Kidney tubule cell (primary cell): ENCODE measurements around the gene RAB4B.
"Not testable (repeated sequence)": the region's sequence is repeated elsewhere in the genome, so short reads cannot be mapped to it uniquely, and the experiment has no call there.

ENCODE experiments used
- DNase-seq: peaks from one replicate; pipeline ENCODE4 v3.0.0-alpha.2; 2018; ENCODE audit warnings: low spot score

RAB4B gene

DNA sequence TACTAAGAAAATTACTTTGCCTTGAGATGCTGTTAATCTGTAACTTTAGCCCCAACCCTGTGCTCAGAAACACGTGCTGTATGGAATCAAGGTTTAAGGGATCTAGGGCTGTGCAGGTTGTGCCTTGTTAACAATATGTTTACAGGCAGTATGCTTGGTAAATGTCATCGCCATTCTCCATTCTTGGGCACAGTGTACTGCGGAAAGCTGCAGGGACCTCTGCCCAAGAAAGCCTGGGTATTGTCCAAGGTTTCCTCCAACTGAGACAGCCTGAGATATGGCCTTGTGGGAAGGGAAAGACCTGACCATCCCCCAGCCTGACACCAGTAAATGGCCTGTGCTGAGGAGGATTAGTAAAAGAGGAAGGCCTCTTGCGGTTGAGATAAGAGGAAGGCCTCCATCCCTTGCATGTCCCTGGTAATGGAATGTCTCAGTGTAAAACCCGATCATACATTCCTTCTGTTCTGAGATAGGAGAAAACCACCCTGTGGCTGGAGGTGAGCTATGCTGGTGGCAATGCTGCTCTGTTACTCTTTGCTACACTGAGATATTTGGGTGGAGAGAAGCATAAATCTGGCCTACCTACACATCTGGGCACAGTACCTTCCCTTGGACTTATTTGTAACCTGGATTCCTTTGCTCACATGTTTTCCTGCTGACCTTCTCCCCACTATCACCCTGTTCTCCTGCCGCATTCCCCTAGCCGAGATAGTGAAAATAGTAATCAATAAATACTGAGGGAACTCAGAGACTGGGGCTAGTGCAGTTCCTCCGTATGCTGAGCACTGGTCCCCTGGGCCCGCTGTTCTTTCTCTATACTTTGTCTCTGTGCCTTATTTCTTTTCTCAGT, 44.9 kb downstream of the RAB4B start:
- DNase-seq, result not testable (repeated sequence)

DNA sequence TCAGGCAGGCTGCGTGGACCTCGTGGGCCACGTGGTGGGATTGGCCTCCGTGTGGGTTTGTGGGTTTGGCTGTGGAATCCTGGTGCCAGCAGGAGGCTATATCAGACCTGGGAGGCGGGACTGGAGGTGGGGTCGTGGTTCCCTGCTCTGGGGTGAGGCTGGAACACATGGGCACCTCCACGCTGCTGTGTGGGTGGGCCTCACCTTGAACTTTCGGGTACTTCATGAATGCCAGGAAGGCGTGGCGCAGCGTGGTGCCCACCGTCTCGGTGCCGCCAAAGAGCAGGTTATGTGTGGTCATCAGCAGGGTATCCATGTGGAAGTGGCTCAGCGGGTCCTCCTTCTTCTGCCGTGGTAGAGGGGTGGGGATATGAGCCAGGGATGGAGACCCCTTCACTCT, 46.9 kb downstream of the RAB4B start:
- not testable (repeated sequence) for DNase-seq

DNA sequence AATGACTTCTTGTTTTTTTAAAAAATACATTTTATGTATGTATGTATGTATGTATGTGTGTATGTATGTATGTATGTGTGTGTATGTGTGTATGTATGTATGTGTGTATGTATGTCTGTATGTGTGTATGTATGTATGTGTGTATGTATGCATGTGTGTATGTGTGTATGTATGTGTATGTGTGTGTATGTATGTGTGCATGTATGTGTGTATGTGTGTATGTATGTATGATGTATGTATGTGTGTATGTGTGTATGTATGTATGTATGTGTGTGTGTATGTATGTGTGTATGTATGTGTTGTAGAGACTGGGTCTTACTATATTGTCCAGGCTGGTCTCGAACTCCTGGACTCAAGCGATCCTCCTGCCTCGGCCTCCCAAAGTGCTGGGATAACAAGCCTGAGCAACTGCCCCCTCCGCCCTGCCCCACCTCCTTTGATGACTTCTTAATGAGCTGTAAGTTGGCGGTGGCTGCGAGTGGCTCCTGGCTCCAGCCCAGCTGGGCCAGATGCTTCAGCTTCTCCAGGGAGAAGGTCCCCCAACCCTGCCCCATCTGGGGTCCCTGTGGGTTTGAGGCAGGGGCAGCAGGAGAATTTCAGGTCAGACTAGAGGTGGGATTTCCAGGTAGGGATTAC, 47.5 kb downstream of the RAB4B start:
- not testable (repeated sequence) for DNase-seq

DNA sequence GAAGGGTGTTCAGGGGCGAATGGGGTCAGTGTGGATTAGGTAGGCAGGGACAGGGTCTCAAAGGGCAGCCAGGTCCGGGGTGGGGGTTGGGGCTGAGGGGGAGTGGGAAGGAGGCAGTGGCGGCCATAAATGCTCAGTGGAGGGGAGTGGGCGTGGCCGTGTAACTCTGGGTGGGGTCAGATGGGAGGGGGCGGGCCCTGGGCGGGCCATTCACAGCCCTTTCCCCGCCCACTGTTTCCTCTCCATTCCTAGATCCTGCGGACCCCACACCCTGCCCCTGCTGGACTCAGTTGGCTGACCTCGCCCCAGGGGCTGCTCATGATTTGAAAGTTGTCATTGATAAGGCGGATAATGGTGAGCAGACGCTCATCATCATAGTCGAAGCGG, 48.3 kb downstream of the RAB4B start:
- not testable (repeated sequence) for DNase-seq

DNA sequence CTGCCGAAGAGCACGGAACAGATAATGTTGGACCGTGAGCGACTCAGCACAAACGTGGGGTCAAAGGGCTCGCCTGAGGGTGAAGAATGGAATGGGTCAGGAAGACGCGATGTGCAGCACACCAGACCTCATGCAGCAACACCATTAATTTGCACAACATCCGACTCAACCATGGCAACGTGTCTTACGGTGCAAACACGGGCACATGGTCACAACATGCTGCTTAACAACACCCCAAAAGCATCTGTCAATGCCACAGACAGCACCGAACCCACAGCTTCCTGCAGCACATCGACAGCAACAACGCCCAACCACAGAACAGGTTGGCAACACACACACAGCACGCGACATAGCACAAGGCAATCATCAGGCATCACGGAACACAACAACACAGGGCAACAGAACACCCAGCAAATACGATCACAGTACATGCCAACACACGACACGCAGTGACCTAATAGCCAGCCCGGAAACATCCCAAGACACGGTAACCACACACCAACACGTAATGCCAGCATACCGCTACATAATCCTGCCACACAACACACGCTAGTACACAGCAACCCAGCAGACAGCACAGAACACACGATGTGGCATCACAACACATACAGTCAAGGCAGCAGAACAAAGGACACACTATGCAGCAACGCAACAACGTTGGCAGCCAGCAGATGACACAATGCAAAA, 48.8 kb downstream of the RAB4B start:
- DNase-seq, result not testable (repeated sequence)

DNA sequence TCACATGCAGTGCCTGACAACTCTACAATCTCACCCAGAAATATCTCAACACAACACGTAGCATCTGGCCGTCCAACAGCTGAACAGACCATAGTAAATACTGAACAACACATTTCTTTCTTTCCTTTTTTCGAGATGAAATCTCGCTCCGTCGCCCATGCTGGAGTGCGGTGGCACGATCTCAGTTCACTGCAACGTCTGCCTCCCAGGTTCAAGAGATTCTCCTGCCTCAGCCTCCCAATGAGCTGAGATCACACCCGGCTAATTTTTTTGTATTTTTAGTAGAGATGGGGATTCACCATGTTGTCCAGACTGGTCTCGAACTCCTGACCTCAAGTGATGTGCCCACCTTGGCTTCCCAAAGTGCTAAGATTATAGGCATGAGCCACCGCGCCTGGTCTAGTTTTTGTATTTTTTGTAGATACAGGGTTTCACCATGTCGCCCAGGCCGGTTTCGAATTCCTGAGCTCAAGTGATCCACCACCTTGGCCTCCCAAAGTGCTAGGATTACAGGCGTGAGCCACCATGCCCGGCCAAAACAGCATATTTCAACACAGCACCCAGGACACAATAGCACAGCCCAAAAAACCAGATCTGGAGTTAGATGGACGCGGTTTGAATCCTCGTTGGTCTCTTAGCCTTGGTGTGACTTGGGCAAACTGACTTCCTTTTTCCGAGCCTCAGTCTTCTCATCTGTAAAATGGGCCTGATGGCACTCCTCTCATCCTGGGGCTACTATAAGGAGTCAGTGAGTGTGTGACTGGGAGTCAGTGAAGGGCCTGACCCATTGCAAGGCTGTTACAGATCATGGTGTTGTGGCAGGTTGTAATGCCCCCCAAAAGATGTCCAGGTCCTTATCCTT, 49.6 kb downstream of the RAB4B start:
- DNase-seq, result no peak

DNA sequence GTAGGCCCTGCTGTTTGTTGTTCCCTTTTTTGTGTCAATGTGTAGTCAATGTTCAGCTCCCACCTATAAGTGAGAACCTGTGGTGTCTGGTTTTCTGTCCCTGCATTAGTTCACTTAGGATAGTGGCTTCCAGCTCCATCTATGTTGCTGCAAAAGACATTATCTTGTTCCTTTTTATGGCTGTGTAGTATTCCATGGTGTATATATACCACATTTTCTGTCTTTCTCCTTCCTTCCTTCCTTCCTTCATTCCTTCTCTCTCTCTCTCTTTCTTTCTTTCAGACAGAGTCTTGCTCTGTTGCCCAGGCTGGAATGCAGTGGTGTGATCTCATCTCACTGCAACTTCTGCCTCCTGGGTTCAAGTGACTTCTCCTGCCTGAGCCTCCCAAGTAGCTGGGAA, 51.2 kb downstream of the RAB4B start:
- no peak for DNase-seq

DNA sequence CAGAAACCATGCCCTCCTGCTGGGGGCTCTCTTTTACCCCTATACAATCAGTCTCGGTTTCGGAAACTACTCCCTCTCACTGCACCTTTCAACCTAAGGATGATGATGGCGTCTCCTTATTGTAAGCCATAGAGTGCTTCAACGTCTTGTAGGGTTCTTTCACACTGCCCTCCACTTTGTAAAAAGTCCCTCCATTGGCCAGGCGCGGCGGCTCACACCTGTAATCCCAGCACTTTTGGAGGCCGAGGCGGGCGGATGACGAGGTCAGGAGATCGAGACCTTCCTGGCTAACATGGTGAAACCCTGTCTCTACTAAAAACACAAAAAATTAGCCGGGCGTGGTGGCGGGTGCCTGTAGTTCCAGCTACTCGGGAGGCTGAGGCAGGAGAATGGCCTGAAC, 52.7 kb downstream of the RAB4B start:
- not testable (repeated sequence) for DNase-seq

DNA sequence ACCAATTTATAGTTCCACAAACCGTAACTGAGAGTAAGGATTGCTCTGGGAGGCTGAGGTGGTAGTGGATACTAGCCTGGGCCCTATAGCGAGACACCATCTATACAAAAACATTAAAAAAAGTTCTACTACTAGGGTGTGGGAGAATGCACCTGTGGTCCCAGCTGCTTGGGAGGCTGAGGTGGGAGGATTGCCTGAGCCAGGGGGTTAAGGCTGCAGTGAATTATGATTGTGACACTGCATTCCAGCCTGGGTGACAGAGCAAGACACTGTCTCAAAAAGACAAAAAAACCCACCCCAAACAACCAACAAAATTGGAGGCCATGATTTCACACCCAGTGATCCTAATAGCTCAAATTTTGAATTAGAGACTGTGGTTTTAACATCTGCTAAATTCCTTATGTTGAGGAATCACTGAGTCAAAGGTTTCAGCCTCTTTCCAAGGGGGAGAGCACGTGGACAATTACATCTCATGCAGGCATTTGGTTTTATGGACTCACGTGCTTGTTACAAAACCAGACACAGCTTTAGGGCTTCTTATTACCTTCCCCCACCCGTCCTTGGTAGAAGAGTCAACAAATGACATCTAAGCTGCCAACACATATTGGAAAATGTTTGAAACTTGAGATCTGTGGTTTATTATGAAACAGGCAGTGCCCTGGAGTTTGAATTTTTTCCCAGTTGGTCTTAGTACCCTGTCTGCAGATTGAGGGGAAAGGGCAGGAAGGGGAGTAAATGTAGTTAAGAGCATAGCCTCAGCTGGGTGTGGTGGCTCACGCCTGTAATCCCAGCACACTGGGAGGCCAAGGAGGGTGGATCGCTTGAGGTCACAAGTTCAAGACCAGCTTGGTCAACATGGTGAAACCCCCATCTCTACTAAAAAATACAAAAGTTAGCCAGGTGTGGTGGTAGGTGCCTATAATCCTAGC, 53.7 kb downstream of the RAB4B start:
- DNase-seq, result peak; percentile 53

DNA sequence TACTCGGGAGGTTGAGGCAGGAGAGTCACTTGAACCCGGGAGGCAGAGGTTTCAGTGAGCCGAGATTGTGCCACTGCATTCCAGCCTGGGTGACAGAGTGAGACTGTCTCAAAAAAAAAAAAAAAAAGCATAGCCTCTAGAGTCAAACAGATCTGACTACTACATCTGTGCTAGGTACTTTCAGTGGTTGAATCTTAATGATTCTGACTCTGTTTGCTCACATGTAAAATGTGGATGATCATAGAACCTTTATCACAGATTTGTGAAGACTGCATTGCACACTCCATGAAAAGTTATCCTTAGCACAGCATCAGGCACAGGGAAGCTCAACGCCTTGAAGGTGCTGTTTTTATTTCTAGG, 54.4 kb downstream of the RAB4B start:
- not testable (repeated sequence) for DNase-seq

DNA sequence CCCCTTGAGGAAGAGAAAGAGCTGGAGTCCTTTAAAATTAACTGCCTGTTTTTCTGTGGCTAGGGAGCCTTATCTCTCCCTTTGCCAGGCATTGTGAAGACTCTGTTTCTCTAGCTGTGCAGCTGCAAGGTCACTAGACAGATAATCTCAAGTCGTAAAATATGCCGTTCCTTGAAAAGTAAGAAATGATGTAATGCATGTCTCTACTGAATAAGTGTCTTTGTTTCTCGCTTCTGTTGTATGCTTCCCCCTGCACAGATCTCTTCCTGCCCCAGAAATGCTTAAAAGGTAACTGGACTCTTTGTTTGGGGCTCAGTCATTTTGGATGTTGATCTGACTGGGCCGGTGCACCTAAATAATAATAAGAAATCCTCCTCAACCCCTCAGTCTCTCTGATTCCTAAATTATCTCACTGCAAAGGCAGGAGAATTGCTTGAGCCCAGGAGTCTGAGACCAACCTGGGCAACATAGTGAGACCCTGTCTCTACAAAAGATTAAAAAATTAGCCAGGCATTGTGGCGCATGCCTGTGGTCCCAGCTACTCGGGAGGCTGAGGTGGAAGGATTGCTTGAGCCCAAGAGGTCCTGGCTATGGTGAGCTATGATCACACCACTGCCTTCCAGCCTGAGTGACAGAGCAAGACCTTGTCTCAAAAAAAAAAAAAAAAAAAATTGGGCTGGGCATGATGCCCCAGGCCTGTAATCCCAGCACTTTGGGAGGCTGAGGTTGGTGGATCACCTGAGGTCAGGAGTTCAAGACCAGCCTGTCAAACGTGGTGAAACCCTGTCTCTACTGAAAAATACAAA, 55.9 kb downstream of the RAB4B start:
- not testable (repeated sequence) for DNase-seq

DNA sequence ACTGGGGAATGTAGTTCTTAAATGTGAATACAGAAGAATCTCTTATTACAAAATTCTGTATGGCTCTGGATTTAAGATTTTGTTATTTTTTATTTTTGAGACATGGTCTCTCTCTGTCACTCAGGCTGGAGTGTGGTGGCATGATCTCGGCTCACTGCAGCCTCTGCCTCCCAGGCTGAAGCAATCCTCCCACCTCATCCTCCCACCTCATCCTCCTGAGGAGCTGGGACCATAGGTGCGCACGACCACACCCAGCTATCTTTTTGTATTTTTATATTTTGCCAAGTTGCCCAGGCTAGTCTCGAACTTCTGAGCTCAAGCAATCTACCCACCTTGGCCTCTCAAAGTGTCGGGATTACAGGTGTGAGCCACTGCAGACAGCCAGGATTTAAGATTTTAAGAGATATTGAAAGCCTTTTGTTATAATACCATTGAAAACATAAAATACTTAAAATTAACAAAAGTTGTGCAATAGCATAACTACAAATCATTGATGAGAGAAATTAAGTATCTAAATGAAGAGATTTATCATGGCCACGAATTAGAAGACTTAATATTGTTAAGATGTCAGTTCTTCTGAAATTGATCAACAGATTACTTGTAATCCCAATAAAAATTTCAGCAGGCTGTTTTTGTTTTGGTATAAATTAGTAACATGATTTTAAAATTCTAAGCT, 58.8 kb downstream of the RAB4B start:
- no peak for DNase-seq

DNA sequence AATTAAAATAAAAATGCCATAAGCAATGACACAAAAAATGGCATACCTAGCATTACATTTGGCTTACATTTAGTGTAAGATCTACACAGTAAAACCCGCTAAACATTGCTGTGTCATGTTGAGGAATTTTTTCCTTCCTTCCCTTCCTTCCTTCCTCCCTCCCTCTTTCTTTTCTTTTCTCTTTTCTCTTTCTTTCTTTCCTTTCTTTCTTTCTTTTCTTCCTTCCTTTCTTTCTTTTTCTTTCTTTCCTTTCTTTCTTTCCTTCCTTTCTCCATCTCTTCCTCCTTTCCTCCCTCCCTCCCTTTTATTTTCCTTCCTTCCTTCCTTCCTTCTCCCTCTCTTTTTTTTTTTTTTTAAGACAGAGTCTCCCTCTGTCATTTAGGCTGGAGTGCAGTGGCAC, 60.4 kb downstream of the RAB4B start:
- not testable (repeated sequence) for DNase-seq

DNA sequence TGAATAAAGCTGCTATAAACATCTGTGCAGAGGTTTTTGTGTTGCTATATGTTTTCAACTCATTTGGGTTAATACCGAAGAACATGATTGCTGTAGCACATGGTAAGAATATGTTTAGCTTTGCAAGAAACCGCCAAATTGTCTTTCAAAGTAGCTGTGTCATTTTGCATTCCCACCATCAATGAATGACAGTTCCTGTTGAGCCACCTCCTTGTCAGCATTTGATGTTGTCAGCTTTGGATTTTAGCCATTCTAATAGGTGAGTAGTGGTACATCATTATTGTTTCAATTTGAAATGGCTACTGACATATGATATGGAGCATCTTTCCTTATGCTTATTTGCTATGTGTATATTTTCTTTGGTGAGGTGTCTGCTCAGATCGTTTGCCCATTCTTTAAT, 64.0 kb downstream of the RAB4B start:
- DNase-seq, result not testable (repeated sequence)

DNA sequence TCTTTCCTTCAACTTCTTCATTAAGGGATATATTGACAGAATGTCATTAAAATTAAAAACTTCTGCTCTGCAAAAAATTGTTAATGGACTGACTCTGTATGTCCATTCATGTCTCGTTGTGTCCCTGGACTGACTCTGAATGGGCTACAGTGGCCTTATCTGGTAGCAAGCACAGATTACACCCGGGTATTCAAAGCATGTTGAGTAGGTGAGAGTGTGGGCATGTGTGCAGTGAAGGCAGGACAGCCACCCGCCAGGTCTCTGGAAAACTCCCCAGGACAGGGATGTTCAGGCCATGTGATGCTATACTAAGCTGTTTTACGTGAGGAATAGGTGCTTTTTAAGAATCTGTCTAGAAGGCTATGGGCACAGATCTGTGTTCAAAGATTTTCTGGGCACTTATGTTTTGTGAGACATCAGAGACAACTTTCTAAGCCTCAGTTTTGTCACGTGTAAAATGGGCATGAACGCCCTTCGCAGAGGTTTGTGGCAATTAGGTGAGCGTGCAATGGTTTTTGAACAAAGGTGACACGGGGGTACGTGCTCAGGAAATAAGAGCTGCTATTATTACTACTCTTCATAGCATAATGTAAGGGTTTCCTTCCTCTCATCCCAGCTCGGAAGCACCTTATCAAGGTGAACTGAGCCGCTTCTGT, 65.1 kb downstream of the RAB4B start:
- DNase-seq, result not testable (repeated sequence)

DNA sequence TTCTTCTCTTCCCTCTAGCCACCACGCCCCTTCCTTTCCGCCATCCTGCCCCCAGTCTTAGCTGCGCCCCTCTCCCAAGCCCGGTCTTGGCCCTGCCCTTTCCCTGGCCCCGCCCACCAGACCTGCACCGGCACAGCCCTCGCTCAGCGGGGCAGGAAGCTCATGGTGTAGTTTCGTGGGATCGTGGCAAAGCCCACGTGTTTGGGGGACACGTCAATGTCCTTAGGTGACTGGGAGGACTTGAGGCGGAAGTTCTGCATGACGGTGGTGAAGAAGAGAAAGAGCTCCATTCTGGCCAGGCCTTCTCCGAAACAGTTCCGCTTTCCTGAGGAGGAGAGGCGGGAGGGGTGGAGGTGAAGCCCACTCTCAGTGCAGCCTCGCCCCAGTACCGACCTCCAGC, 65.6 kb downstream of the RAB4B start:
- not testable (repeated sequence) for DNase-seq
